Breast epithelium (tissue), 4 donors: ENCODE measurements around the gene FRMD4A. TPM values are rescaled to one million over a fixed set of nuclear protein-coding genes. Genes with fewer than 3 reads are reported as not detected.
"Not testable (repeated sequence)": the region's sequence is repeated elsewhere in the genome, so short reads cannot be mapped to it uniquely, and the experiment has no call there.

Experiments
- DNase-seq, 2 donors: peaks; one replicate each; pipeline ENCODE4 v3.0.0-alpha.2; 2019; ENCODE audit warnings: low spot score in 2 of 2
- H3K27ac ChIP-seq, 2 donors: fragments of 200-600 bp; sonication (generic) in 1 of 2; one replicate each; pipeline ENCODE4 v1.5.1; 2016 to 2019; ENCODE audit warnings: mild to moderate bottlenecking in 1 of 2
- H3K27me3 ChIP-seq, 2 donors: fragments of 200-600 bp; sonication (generic) in 1 of 2; one replicate each; pipeline versions ENCODE4 v1.5.1 to v1.6.0; 2017 to 2019; ENCODE audit warnings: control low read depth in 1 of 2, mild to moderate bottlenecking in 1 of 2
- H3K36me3 ChIP-seq: fragments of 200-600 bp; one replicate; pipeline ENCODE4 v1.5.1; 2019
- H3K4me1 ChIP-seq, 2 donors: fragments of 200-600 bp; sonication (generic); one replicate each; pipeline ENCODE4 v1.5.1; 2016 to 2019; ENCODE audit warnings: control low read depth in 1 of 2
- H3K4me3 ChIP-seq, 3 donors: fragments of 200-600 bp; sonication (generic); 1 replicate in 2 of 3; 2 replicates in 1 of 3; pipeline ENCODE4 v1.5.1; 2016 to 2019; ENCODE audit warnings: mild to moderate bottlenecking in 3 of 3, moderate library complexity in 2 of 3
- H3K9me3 ChIP-seq, 2 donors: fragments of 200-600 bp; sonication (generic) in 1 of 2; one replicate each; pipeline ENCODE4 v1.5.1; 2016 to 2019; ENCODE audit warnings: control low read depth in 1 of 2
- POLR2A ChIP-seq: fragments of 450-650 bp; IDR thresholded peaks from one replicate; pipeline ENCODE4 v1.6.1; 2016; ENCODE audit warnings: antibody characterized with exemption, mild to moderate bottlenecking, moderate library complexity
- POLR2AphosphoS5 ChIP-seq, 3 donors: sonication (generic); formaldehyde crosslinking; IDR thresholded peaks; one replicate each; pipeline ENCODE4 v1.6.1; 2017; ENCODE audit warnings: antibody characterized with exemption in 3 of 3
- intact Hi-C: fragments of 100-400 bp; cut with DNase I; formaldehyde crosslinking; loops from one replicate; pipeline ENCODE4 v1.15.1; 2023; ENCODE audit warnings: low total_unique reads
- total RNA-seq, 3 donors: library from RNA; depleted of rRNA; stranded (reverse); fragments of >200 nt; gene quantifications; one replicate each; pipeline ENCODE4 v1.1.0, GENCODE V29; 2016
- TF ChIP-seq, protein P1 (sequence below), 3 donors: fragments of 450-650 bp; IDR thresholded peaks; one replicate each; pipeline ENCODE4 v1.5.1; 2016 to 2017; ENCODE audit warnings: antibody characterized with exemption in 3 of 3, mild to moderate bottlenecking in 3 of 3, moderate library complexity in 3 of 3

The FRMD4A gene
- total RNA-seq, 3 donors from 2014 or later = 27.5 to 107 (median 34.4) TPM

DNA sequence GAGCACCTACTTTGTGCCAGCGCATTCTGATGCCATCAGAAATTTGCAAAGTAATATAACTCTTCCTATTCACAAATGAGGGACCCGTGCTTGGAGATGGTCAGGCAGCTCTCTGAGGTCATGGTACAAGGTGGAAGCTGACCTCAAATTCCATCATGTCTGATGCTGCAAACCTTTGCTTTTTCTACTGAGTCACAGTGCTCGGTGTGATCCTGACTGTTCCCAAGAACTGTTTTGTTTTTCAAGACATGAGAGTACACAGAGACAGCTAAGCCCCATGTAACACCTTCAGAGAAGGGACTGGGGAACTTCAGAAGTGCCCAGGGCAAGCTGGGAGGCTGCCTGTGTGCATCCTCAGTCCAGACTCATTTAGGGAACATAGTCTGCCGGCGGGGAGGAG, 111.3 kb downstream of the FRMD4A start:
- Histone ChIP-seq H3K36me3 (no peaks in the 10 kb centered on the region), H3K27ac (no peak overlapping the region), H3K4me3 (no peak overlapping the region), H3K4me1 (no peaks in the 10 kb centered on the region), H3K27me3 (no peaks in the 10 kb centered on the region), H3K9me3 (no peaks in the 10 kb centered on the region)
- TF ChIP-seq POLR2A = no peak
- TF ChIP-seq, protein P1, sequence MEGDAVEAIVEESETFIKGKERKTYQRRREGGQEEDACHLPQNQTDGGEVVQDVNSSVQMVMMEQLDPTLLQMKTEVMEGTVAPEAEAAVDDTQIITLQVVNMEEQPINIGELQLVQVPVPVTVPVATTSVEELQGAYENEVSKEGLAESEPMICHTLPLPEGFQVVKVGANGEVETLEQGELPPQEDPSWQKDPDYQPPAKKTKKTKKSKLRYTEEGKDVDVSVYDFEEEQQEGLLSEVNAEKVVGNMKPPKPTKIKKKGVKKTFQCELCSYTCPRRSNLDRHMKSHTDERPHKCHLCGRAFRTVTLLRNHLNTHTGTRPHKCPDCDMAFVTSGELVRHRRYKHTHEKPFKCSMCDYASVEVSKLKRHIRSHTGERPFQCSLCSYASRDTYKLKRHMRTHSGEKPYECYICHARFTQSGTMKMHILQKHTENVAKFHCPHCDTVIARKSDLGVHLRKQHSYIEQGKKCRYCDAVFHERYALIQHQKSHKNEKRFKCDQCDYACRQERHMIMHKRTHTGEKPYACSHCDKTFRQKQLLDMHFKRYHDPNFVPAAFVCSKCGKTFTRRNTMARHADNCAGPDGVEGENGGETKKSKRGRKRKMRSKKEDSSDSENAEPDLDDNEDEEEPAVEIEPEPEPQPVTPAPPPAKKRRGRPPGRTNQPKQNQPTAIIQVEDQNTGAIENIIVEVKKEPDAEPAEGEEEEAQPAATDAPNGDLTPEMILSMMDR (IDR thresholded peaks at IDR 0.05) = no peak
- no peak for TF ChIP-seq POLR2AphosphoS5 (IDR thresholded peaks at IDR 0.05)
- DNase-seq = no peak
- intact Hi-C loops = no loop called here

DNA sequence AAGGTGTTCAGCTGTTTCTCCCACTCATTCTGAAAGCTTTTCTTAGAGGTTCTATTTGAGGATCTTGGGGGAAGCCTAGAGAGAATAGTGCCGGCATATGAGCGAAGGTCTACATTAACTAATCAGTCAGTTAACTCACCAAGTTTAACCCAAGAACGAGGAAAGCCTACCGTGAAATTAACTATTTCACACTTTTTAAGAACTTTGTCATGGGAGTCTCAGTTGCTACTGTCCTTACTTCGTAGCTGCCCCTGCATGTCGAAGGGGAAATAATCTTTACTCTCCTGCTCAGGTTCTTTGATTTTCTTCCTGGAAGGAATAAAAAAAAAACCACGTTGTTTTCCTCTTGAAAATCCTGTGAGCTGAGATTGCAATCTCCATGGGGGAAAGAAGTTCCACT, 115.1 kb downstream of the FRMD4A start:
- TF ChIP-seq POLR2AphosphoS5 (IDR thresholded peaks at IDR 0.05) (no peak), POLR2A (no peak)
- TF ChIP-seq, protein P1 (IDR thresholded peaks at IDR 0.05) = no peak
- intact Hi-C loops = no loop called here
- H3K4me1 ChIP-seq = no peaks in the 10 kb centered on the region

DNA sequence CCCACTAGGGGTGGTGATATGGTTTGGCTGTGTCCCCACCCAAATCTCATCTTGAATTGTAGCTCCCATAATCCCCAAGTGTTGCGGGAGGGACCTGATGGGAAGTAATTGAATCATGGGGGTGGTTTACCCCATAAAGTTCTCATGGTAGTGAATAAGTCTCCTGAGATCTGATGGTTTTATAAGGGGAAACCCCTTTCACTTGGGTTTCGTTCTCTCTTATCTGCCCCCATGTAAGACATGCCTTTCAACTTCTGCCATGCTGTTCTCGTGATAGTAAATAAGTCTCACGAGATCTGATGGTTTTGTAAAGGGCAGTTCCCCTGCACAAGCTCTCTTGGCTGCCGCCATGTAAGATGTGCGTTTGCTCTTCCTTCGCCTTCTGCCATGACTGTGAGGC, 117.0 kb downstream of the FRMD4A start:
- H3K27me3 ChIP-seq, intact Hi-C loops, H3K9me3 ChIP-seq, H3K36me3 ChIP-seq, DNase-seq, H3K27ac ChIP-seq, H3K4me1 ChIP-seq, H3K4me3 ChIP-seq: not testable (repeated sequence)

More for the DNA sequence above, 115.1 kb downstream of the FRMD4A start:
- Histone ChIP-seq H3K27ac (no peak overlapping the region), H3K27me3 (no peaks in the 10 kb centered on the region), H3K4me3 (no peak overlapping the region), H3K36me3 (no peaks in the 10 kb centered on the region), H3K9me3 (no peaks in the 10 kb centered on the region)
- DNase-seq = no peak

DNA sequence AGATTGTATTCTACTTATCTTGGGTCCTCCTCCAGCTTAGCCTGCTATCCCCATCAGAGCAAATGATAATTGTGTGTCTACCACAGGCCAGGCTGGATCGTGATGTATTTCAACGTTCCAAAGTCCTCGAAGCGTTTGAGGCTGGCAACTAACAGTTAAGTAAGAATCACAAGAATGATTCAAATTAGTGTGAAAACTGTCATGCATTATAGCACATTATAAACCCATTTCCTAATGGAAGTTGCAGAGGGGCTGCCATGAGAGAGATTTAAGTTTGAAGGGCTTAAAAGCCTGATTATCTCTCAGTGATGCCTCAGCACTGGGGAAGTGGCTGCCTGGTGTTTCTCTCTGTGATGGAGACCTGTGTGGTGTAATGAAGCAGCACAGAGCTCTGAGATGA, 119.1 kb downstream of the FRMD4A start:
- Histone ChIP-seq H3K4me3 (no peak overlapping the region), H3K9me3 (no peaks in the 10 kb centered on the region), H3K4me1 (no peaks in the 10 kb centered on the region), H3K27ac (no peak overlapping the region), H3K27me3 (no peaks in the 10 kb centered on the region), H3K36me3 (no peaks in the 10 kb centered on the region)
- TF ChIP-seq POLR2A (no peak), POLR2AphosphoS5 (IDR thresholded peaks at IDR 0.05) (no peak)
- intact Hi-C loops = no loop called here
- DNase-seq = no peak

DNA sequence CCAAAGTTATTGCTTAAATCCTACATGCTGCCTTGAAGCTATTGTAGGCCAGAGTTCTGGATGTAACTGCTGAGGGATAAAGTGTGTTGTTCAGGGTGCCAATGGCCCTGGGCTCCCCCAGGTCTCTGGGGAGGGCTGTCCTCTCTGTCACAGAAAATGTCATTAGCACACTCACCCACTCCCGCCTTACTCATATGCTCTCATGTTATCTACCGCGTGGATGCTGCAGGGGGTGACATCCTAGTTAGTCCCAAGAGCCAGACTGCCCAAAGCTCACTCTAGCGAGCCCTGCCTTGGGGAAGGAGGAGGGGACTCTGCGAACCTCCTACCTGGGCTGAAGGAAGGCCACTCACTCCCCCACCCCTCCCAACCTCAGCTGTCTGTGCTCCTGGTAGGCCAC, 122.5 kb downstream of the FRMD4A start:
- H3K27ac ChIP-seq = no peak overlapping the region
- TF ChIP-seq POLR2A (no peak), POLR2AphosphoS5 (IDR thresholded peaks at IDR 0.05) (no peak)
- TF ChIP-seq, protein P1 (IDR thresholded peaks at IDR 0.05) = no peak
- intact Hi-C loops = no loop called here
- no peaks in the 10 kb centered on the region for H3K4me1 ChIP-seq
- H3K4me3 ChIP-seq = no peak overlapping the region
- no peaks in the 10 kb centered on the region for H3K27me3 ChIP-seq
- DNase-seq = no peak
- no peaks in the 10 kb centered on the region for H3K36me3 ChIP-seq
- no peaks in the 10 kb centered on the region for H3K9me3 ChIP-seq

DNA sequence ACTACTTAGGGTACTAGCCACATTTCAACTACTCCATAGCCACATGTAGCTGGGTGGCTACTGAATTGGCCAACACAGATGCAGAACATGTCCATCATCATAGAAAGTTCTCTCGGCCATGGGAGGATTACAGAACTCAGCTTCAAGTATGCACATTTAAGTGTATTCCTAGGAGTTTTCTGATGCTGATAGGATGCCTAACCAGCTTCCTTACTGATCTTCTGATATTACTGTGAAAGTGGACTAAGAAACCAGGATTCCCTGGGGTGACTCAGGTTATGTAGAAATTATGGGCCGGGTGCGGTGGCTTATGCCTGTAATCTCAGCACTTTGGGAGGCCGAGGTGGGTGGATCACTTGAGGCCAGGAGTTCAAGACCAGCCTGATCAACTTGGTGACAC, 125.5 kb downstream of the FRMD4A start:
- Histone ChIP-seq H3K36me3 (no peaks in the 10 kb centered on the region), H3K4me1 (no peaks in the 10 kb centered on the region), H3K4me3 (no peak overlapping the region), H3K27me3 (peaks cover 0 to 8% of the 10 kb centered on the region in 2 donors), H3K9me3 (no peaks in the 10 kb centered on the region), H3K27ac (no peak overlapping the region)
- intact Hi-C loops = no loop called here
- TF ChIP-seq POLR2AphosphoS5 (IDR thresholded peaks at IDR 0.05) = no peak
- no peak for TF ChIP-seq POLR2A
- TF ChIP-seq, protein P1 (IDR thresholded peaks at IDR 0.05) = no peak
- no peak for DNase-seq
